GM23338 (cell line): ENCODE measurements around the gene BDKRB1. TPM values are rescaled to one million over a fixed set of nuclear protein-coding genes. Genes with fewer than 3 reads are reported as not detected.
A peak's percentile ranks its signal among the peaks of the same experiment; 100 is the strongest.

Experiments used
- ATAC-seq: fragments of 200-7000 bp; cut with Tn5 transposase; 3 replicates; pipeline ENCODE4 v1.9.1; 2020
- DNase-seq: peaks from one replicate; pipeline ENCODE4 v3.0.0-alpha.2; 2015; ENCODE audit warnings: low spot score
- H2AFZ ChIP-seq: fragments of 200-600 bp; sonication (generic); 2 replicates; pipeline ENCODE4 v1.8.0; 2016; ENCODE audit warnings: antibody characterized with exemption, mild to moderate bottlenecking, moderate library complexity
- H3F3A ChIP-seq: fragments of 200-600 bp; sonication (generic); replicated peaks from 2 replicates; pipeline ENCODE4 v1.8.0; 2017; ENCODE audit warnings: antibody characterized with exemption, mixed run types, low read depth
- H3K27ac ChIP-seq: fragments of 200-600 bp; sonication (generic); 2 replicates; pipeline ENCODE4 v1.6.1; 2016; ENCODE audit warnings: low read depth
- H3K27me3 ChIP-seq: fragments of 200-600 bp; sonication (generic); 2 replicates; pipeline ENCODE4 v1.8.0; 2016; ENCODE audit warnings: mild to moderate bottlenecking, mixed run types, moderate library complexity; ENCODE audit not compliant: insufficient read depth
- H3K36me3 ChIP-seq: fragments of 200-600 bp; sonication (generic); 2 replicates; pipeline ENCODE4 v1.8.0; 2016; ENCODE audit warnings: mild to moderate bottlenecking; ENCODE audit not compliant: insufficient read depth
- H3K4me1 ChIP-seq: fragments of 200-600 bp; sonication (generic); 2 replicates; pipeline ENCODE4 v1.8.0; 2016; ENCODE audit warnings: mild to moderate bottlenecking, moderate library complexity; ENCODE audit not compliant: insufficient read depth
- H3K4me2 ChIP-seq: fragments of 200-600 bp; sonication (generic); 2 replicates; pipeline ENCODE4 v1.7.1; 2017; ENCODE audit warnings: mixed run types
- H3K4me3 ChIP-seq: fragments of 200-600 bp; sonication (generic); 2 replicates; pipeline ENCODE4 v1.6.1; 2016; ENCODE audit warnings: mixed run types
- H3K79me2 ChIP-seq: fragments of 200-600 bp; sonication (generic); replicated peaks from 2 replicates; pipeline ENCODE4 v1.8.0; 2017; ENCODE audit warnings: mild to moderate bottlenecking; ENCODE audit not compliant: insufficient read depth
- H3K9me2 ChIP-seq: fragments of 200-600 bp; sonication (generic); 2 replicates; pipeline ENCODE4 v1.8.0; 2017; ENCODE audit not compliant: insufficient read depth
- H4K20me1 ChIP-seq: fragments of 200-600 bp; sonication (generic); replicated peaks from 2 replicates; pipeline ENCODE4 v1.8.0; 2017; ENCODE audit warnings: mild to moderate bottlenecking; ENCODE audit not compliant: insufficient read depth
- H3K27ac Mint-ChIP-seq: 2 replicates; pipeline ENCODE4 v1.8.0; 2020; ENCODE audit warnings: inconsistent platforms, mild to moderate bottlenecking, moderate library complexity, mixed read lengths
- H3K27me3 Mint-ChIP-seq: 3 replicates; pipeline ENCODE4 v1.8.0; 2022; ENCODE audit warnings: low read depth, mild to moderate bottlenecking, moderate library complexity, mixed read lengths, inconsistent platforms; ENCODE audit not compliant: insufficient read depth, poor library complexity
- H3K36me3 Mint-ChIP-seq: 3 replicates; pipeline ENCODE4 v1.8.0; 2021; ENCODE audit warnings: low read depth, mild to moderate bottlenecking, inconsistent platforms, moderate library complexity, mixed read lengths
- H3K4me1 Mint-ChIP-seq: 3 replicates; pipeline ENCODE4 v1.8.0; 2020; ENCODE audit warnings: mild to moderate bottlenecking, inconsistent platforms, mixed read lengths
- H3K4me3 Mint-ChIP-seq: 3 replicates; pipeline ENCODE4 v1.8.0; 2021; ENCODE audit warnings: moderate library complexity, mild to moderate bottlenecking, inconsistent platforms, mixed read lengths
- H3K9me3 Mint-ChIP-seq: 3 replicates; pipeline ENCODE4 v1.8.0; 2020; ENCODE audit warnings: moderate library complexity, mild to moderate bottlenecking, inconsistent platforms, mixed read lengths
- CREB1 ChIP-seq: fragments of 250-450 bp; sonication (Bioruptor Pico); IDR thresholded peaks from 2 replicates; pipeline ENCODE4 v1.5.0; 2020; ENCODE audit warnings: low read depth, mild to moderate bottlenecking, moderate library complexity
- CTCF ChIP-seq, 2 experiments: fragments of 200-600 bp in 1 of 2; sonication (generic) in 1 of 2; conservative IDR thresholded peaks; 2 replicates each; pipeline versions ENCODE4 v1.5.1 to v1.6.1; 2016 to 2017; ENCODE audit warnings: antibody characterized with exemption in 2 of 2, low read depth in 2 of 2, mild to moderate bottlenecking in 2 of 2, moderate library complexity in 1 of 2
- JUNB ChIP-seq: IDR thresholded peaks from one replicate; pipeline ENCODE4 v1.6.1; 2016; ENCODE audit warnings: antibody characterized with exemption; ENCODE audit not compliant: unreplicated experiment
- REST ChIP-seq: IDR thresholded peaks from one replicate; pipeline ENCODE4 v1.6.1; 2018; ENCODE audit warnings: antibody characterized with exemption; ENCODE audit not compliant: unreplicated experiment
- ZNF114 ChIP-seq: fragments of 250-450 bp; sonication (Bioruptor Pico); IDR thresholded peaks from 2 replicates; pipeline ENCODE4 v1.5.0; 2020; ENCODE audit warnings: mild to moderate bottlenecking, moderate library complexity
- ZNF331 ChIP-seq: fragments of 250-450 bp; sonication (Bioruptor Pico); IDR thresholded peaks from 2 replicates; pipeline ENCODE4 v1.5.0; 2020; ENCODE audit warnings: low read depth, mild to moderate bottlenecking, moderate library complexity
- ZNF462 ChIP-seq: fragments of 250-450 bp; sonication (Bioruptor Pico); IDR thresholded peaks from 2 replicates; pipeline ENCODE4 v1.5.0; 2020; ENCODE audit warnings: mild to moderate bottlenecking, moderate library complexity
- polyA plus RNA-seq: library from polyadenylated mRNA; unstranded; fragments of >200 nt; fragmentation: Nextera tagmentation; extraction: Ambion mirVana; gene quantifications from 2 replicates; pipeline ENCODE4 v1.2.1, GENCODE V29; 2016
- total RNA-seq: library from RNA; depleted of rRNA; stranded (reverse); fragments of >200 nt; shearing (Covaris generic); gene quantifications from 2 replicates; pipeline ENCODE4 v1.2.3, GENCODE V29; 2014

BDKRB1 gene
- total and polyA plus RNA-seq, 2 experiments from 2014 or later: not detected

- TF ChIP-seq REST: no peak
- TF ChIP-seq ZNF114 (CRISPR knock-in tag): no peak
- TF ChIP-seq ZNF331 (CRISPR knock-in tag): no peak
- TF ChIP-seq ZNF462 (CRISPR knock-in tag): no peak
- no peak for TF ChIP-seq JUNB
These were observed 30.8 kb upstream of the BDKRB1 start (continued) for GRCh38 chr14:96225213-96225612.

GRCh38 chr14:96225745-96226151, 30.3 kb upstream of the BDKRB1 start:
- TF ChIP-seq CTCF (conservative IDR thresholded peaks at IDR 0.05; ENCODE audit: low read depth in 2 of 2) (peak; percentile 30 to 49), CREB1 (CRISPR knock-in tag) (no peak)
- peak; percentile 97 for ATAC-seq
- Mint-ChIP-seq H3K27ac (no peak overlapping the region), H3K27me3 (peaks cover 6% of the 10 kb centered on the region), H3K36me3 (peaks cover 10% of the 10 kb centered on the region; the same call in 2 of the 3 replicates), H3K4me3 (no peak overlapping the region), H3K4me1 (peaks cover 5% of the 10 kb centered on the region), H3K9me3 (peaks cover 12% of the 10 kb centered on the region)
- no peaks in the 10 kb centered on the region for H3K4me1 ChIP-seq
- H2AFZ ChIP-seq: 0 out of 2 replicates have a peak overlapping the region, but pooled peaks have one; percentile 18
- no peak overlapping the region for H3K4me3 ChIP-seq
- H3K4me2 ChIP-seq: no peak overlapping the region
- H3F3A ChIP-seq: no peaks in the 10 kb centered on the region
- no peaks in the 10 kb centered on the region for H3K9me2 ChIP-seq
- H3K79me2 ChIP-seq: no peaks in the 10 kb centered on the region
- H4K20me1 ChIP-seq: no peaks in the 10 kb centered on the region
- H3K36me3 ChIP-seq: no peaks in the 10 kb centered on the region
- H3K27me3 ChIP-seq: no peaks in the 10 kb centered on the region
- DNase-seq: peak; percentile 56
- H3K27ac ChIP-seq: no peak overlapping the region
